DMS53 treated with DMSO at 0.1 percent for 48 hours (cell line): Measurements from ENCODE around the gene CTDSPL.
"Not testable (repeated sequence)": the region's sequence is repeated elsewhere in the genome, so short reads cannot be mapped to it uniquely, and the experiment has no call there.

Experiments
- DNase-seq: peaks from one replicate; lab custom pipeline; 2025; ENCODE audit not compliant: unreplicated experiment; lab: John Stamatoyannopoulos, UW

The CTDSPL gene

GRCh38 chr3:37963635-37964034 lies 102.0 kb downstream of the CTDSPL start:
- DNase-seq, result no peak

DNA sequence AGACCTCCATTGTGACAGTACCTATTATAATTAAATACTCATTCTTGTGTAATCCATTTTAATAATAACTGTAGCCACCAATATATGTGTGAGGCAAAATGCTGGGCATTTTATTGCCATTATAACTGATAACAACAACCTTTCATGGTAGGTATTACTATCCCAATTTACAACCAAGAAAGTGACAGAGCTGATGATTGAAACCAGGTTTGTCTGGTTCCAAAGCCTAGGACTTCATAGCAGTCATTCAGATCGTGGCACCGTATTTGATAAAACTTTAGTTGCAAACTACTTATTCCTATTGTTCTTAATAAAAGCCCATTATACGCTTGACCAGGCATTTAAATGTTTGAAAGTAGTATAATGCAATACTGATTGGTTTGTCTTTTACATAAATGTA lies 102.5 kb downstream of the CTDSPL start:
- DNase-seq, result no peak

- no peak for DNase-seq
These were observed 103.0 kb downstream of the CTDSPL start for GRCh38 chr3:37964716-37965115.

DNA sequence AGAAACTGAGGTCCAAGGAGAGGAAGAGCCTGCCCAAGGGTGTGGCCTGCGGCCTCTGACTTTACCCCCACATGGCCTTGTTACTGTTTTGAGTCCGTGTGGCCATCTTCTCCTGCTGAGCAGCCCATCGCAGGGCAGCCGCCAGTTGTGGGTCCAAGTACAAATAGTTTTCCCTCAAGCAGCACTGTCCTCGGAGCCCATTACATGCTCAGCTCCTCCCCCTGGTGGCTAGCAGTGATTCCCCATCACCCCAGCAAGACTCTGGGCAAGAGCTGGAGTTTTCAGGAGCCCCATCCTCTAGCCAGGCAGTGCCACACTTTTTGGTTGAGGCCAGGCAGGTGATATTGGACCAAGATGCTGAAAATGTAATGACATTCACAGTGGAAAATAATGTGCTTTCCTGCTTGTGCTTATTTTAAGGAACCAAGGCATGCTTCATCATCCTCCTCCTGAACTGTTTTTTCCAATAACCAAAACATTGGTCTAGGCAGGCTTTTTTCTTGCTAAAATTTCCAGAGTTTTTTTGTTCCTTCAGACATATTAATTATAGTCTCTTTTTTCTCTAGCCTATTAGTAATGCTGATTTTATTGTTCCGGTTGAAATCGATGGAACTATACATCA lies 105.7 kb downstream of the CTDSPL start:
- DNase-seq, result no peak

DNA sequence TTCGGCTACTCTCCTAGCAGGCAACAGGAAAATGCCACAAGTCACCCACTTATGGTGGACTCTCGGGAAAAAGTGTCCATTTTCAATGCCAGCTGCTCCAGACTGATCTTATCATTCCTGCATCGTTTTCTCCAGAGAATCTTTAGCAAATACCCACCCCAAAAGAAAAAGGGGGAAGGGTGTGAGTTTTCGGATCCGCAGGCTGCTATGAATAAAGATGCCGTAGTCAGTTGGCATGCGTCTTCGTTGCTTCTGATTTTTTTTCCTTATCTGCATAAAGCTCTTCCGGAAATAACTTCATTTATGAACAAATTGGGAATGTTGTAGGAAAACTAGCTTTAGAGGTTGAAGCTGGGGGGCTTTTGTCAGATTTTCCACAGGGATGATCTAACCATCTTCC lies 106.5 kb downstream of the CTDSPL start:
- no peak for DNase-seq

DNA sequence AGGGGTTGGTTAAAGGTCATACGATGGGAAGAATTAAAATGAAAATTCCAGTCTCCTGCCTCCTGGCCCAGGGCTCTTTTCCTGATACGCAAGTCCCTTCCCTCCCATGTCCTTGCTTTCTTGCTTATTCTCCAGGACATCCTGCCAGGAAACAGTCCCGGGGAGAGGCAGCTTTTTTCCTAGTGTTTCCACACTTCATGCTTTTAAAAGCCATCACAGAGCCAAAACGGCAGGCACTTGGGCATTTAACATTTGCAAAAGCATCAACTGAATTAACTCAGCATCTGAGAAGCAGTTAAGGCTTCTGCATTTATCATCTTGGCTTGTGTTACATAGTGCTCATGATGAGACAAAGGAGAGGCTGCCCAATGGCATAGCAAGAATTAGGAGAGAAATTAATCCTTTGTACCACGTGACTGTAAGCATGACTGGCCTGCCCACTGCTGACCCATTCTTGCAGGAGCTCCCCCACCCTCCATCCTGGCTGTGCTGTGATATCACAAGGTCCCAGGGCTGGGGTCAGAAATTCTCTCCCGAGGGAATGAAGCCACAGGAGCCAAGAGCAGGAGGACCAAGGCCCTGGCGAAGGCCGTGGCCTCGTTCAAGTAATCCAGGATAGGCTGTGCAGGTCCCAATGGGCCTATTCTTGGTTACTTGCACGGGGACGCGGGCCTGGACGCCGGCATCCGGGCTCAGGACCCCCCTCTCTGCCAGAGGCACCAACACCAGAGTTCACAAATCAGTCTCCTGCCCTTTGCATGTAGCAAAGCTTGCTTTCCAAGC lies 107.3 kb downstream of the CTDSPL start:
- no peak for DNase-seq

- DNase-seq, result no peak
These were observed 108.0 kb downstream of the CTDSPL start for GRCh38 chr3:37969596-37970100.

DNA sequence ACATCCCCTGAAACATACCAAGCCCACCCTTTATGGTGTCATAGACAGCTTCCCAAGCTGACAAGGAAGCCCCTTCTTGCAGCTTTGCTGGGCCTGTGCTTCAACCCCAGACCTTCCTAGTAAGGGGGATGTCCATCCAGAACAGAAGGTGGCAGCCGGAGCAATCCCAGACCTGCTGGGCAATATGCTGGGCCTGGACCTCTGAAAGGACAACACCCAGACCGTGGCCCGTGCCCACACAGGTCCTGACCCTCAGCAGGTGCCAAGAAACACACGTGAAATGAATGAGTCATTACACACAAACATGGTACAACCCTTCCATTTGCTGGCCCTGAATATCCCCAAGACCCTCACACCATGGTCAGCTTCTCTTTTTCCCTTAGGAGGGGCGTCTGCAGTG lies 109.1 kb downstream of the CTDSPL start:
- DNase-seq, result no peak

DNA sequence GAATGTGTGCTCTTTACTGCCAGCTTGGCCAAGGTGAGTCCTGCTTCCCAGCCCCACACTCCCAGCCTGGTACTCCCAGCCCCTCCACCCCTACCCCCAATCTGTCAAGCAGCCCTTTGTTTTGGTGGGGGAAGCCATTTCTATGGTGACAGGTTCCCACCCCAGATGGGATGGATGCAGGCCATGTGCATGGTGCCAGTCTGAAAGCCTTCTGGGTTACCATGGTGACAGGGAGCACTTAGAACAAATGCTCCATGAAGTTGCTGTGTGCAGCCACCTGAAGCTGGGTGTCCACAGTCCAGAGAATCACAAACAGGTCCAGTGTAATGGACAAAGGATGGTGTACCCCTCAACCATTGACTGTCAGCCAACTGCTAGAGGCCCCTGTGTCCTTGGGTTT lies 109.8 kb downstream of the CTDSPL start:
- DNase-seq, result no peak

DNA sequence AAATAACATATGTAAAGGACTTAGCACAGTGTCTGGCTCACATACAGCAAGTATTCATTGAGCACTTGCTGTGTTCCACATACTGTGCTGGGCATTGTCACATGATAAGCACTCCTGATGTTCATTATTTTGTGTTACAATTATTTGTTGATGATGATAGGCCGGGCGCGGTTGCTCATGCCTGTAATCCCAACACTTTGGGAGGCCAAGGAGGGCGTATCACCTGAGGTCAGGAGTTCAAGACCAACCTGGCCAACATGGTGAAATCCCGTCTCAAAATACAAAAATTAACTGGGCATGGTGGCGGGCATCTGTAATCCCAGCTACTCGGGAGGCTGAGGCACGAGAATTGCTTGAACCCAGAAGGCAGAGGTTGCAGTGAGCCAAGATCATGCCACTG lies 110.4 kb downstream of the CTDSPL start:
- DNase-seq, result not testable (repeated sequence)

GRCh38 chr3:37973246-37974054 lies 111.8 kb downstream of the CTDSPL start:
- no peak for DNase-seq

GRCh38 chr3:37974121-37975083 lies 112.7 kb downstream of the CTDSPL start:
- no peak for DNase-seq

- no peak for DNase-seq
These were observed 118.1 kb downstream of the CTDSPL start for GRCh38 chr3:37979541-37980461.

DNA sequence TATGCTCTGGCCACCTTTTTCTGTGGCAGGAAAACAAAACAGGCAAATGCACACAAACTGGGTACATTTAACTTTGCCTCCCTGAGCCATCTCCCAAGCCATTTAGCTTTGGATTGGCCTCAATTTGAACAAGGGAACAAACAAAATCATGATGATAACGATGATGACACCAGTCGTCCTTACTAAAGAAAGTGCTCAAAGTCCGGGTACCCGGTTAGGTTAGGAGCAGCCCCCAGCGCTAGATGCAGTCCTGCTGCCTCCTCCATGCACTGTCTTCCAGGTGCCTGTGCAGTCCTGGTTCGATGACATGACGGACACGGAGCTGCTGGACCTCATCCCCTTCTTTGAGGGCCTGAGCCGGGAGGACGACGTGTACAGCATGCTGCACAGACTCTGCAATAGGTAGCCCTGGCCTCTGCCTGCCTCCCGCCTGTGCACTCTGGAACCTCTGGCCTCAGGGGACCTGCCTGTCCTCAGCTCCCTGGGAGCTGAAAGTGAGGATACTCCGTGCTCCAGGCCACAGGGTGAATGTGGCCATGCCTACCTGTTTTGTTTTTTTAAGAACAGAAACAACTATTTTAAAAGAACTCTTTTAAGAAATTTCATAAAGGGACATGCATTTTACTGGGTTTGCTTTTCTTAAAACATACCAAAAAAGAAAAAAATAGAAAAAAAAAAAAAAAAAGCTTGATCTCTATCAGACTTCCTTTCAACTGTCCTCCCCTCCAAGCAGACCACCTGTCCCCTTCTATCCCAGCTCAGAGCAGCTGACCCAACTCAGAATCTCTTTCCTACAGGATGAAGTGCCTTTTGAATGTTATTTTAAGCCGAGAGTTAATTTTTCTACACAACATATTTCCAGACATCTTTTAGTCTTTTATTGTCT lies 119.0 kb downstream of the CTDSPL start:
- no peak for DNase-seq

GRCh38 chr3:37981348-37981664 lies 119.6 kb downstream of the CTDSPL start:
- DNase-seq, result no peak

- DNase-seq, result no peak
These were observed 120.7 kb downstream of the CTDSPL start for GRCh38 chr3:37982331-37982730.

- no peak for DNase-seq
These were observed 122.4 kb downstream of the CTDSPL start for GRCh38 chr3:37984051-37984450.

DNA sequence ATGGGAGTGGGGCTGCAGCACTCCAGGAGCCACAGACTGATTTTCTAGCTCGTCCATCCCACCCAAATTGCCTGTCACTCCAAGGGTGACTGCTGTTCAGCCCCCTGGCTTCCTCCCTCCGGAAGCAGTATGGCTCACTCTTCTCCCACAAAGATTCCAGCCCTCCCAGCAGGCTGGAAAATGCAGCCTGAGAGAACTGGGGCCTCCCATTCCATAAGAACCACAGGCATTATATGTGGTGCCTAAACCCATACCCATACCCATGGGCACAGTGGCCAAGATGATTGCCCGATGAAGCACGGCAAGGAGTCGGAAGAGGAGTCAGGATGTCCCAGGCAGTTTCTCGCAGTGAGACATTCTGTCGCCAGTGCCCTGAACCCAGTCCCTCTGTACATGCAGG lies 122.9 kb downstream of the CTDSPL start:
- DNase-seq, result no peak
